HepG2 (cell line): Measurements from ENCODE around the gene LBR. TPM values are rescaled to one million over a fixed set of nuclear protein-coding genes. Genes with fewer than 3 reads are reported as not detected.
A peak's percentile ranks its signal among the peaks of the same experiment; 100 is the strongest.

Source experiments
- ATF7-NPFF ChIP-seq: sonication (generic); formaldehyde crosslinking; IDR thresholded peaks from 2 replicates; pipeline ENCODE4 v1.8.1; 2023; ENCODE audit warnings: mild to moderate bottlenecking, low read depth, missing genetic modification reagents, moderate library complexity
- ATRX ChIP-seq: sonication (generic); formaldehyde crosslinking; IDR thresholded peaks from 2 replicates; pipeline ENCODE4 v1.4.0; 2020; ENCODE audit warnings: missing genetic modification reagents, borderline replicate concordance
- CCAR2 ChIP-seq: fragments of 200-400 bp; formaldehyde crosslinking; optimal IDR thresholded peaks from 2 replicates; pipeline ENCODE3; 2018; ENCODE audit warnings: low read depth, mild to moderate bottlenecking, low read length, moderate library complexity
- ELF4 ChIP-seq: sonication (generic); formaldehyde crosslinking; IDR thresholded peaks from 2 replicates; pipeline ENCODE4 v1.5.0; 2020; ENCODE audit warnings: missing genetic modification reagents, mild to moderate bottlenecking, moderate library complexity, borderline replicate concordance
- ETS1 ChIP-seq: sonication (generic); formaldehyde crosslinking; IDR thresholded peaks from 2 replicates; pipeline ENCODE4 v1.4.0; 2020; ENCODE audit warnings: missing genetic modification reagents
- FOXO1 ChIP-seq: sonication (generic); formaldehyde crosslinking; IDR thresholded peaks from 2 replicates; pipeline ENCODE4 v1.4.0; 2020; ENCODE audit warnings: missing genetic modification reagents
- HMGA1 ChIP-seq: sonication (generic); formaldehyde crosslinking; conservative IDR thresholded peaks from 2 replicates; pipeline ENCODE4 v1.4.0; 2020; ENCODE audit warnings: missing genetic modification reagents
- HNF4G ChIP-seq, 2 experiments: sonication (generic) in 1 of 2; formaldehyde crosslinking in 1 of 2; IDR thresholded peaks; 2 replicates each; pipeline versions ENCODE4 v1.4.0 to v1.6.1; 2011 to 2020; ENCODE audit warnings: borderline replicate concordance in 2 of 2, low read depth in 2 of 2, mild to moderate bottlenecking in 2 of 2, low read length in 1 of 2, missing genetic modification reagents in 1 of 2, moderate library complexity in 1 of 2
- MIER2 ChIP-seq: IDR thresholded peaks from 2 replicates; pipeline ENCODE4 v1.6.1; 2016; ENCODE audit warnings: missing biosample characterization, missing genetic modification reagents
- ZBTB3 ChIP-seq: sonication (generic); formaldehyde crosslinking; IDR thresholded peaks from 2 replicates; pipeline ENCODE4 v1.4.0; 2020; ENCODE audit warnings: low read depth, mild to moderate bottlenecking, moderate library complexity, missing genetic modification reagents, borderline replicate concordance
- ZBTB44 ChIP-seq: sonication (generic); formaldehyde crosslinking; IDR thresholded peaks from 2 replicates; pipeline ENCODE4 v1.4.0; 2020; ENCODE audit warnings: missing genetic modification reagents
- ZNF124 ChIP-seq: sonication (generic); formaldehyde crosslinking; IDR thresholded peaks from 2 replicates; pipeline ENCODE4 v1.4.0; 2020; ENCODE audit warnings: missing genetic modification reagents
- ZNF343 ChIP-seq: sonication (generic); formaldehyde crosslinking; IDR thresholded peaks from 2 replicates; pipeline ENCODE4 v1.4.0; 2020; ENCODE audit warnings: mild to moderate bottlenecking, missing genetic modification reagents
- ZNF383 ChIP-seq: sonication (generic); formaldehyde crosslinking; IDR thresholded peaks from 2 replicates; pipeline ENCODE4 v1.4.0; 2020; ENCODE audit warnings: missing genetic modification reagents, mild to moderate bottlenecking, borderline replicate concordance
- ZNF549 ChIP-seq: sonication (generic); formaldehyde crosslinking; IDR thresholded peaks from 2 replicates; pipeline ENCODE4 v1.5.0; 2020; ENCODE audit warnings: missing genetic modification reagents
- ZNF556 ChIP-seq: sonication (generic); formaldehyde crosslinking; IDR thresholded peaks from 2 replicates; pipeline ENCODE4 v1.4.0; 2020; ENCODE audit warnings: mild to moderate bottlenecking, missing genetic modification reagents, borderline replicate concordance
- ZNF597 ChIP-seq: sonication (generic); formaldehyde crosslinking; IDR thresholded peaks from 2 replicates; pipeline ENCODE4 v1.5.0; 2020; ENCODE audit warnings: missing genetic modification reagents
- ZNF775 ChIP-seq: sonication (generic); formaldehyde crosslinking; IDR thresholded peaks from 2 replicates; pipeline ENCODE4 v1.4.0; 2020; ENCODE audit warnings: missing genetic modification reagents, mild to moderate bottlenecking, moderate library complexity, borderline replicate concordance
- ZNF879 ChIP-seq: sonication (generic); formaldehyde crosslinking; IDR thresholded peaks from 2 replicates; pipeline ENCODE4 v1.8.1; 2023; ENCODE audit warnings: missing genetic modification reagents
- polyA plus RNA-seq, 8 experiments: library from polyadenylated mRNA; depleted of rRNA in 3 of 8; stranded (reverse) in 7 of 8; unstranded in 1 of 8; fragments of >200 nt; fragmentation: Illumina TruSeq in 4 of 8; extraction: Trizol in 4 of 8; gene quantifications; 2 replicates each; pipeline versions ENCODE4 v1.2.1 to v1.2.3, GENCODE V29; 2011 to 2016; ENCODE audit warnings: low read depth in 4 of 8, missing spikeins in 1 of 8, mixed read lengths in 1 of 8; ENCODE audit not compliant: insufficient read depth in 1 of 8
- total RNA-seq, 5 experiments: library from RNA; depleted of rRNA; stranded (reverse); fragments of >200 nt; fragmentation: Illumina TruSeq; extraction: Trizol; gene quantifications; 2 replicates each; pipeline ENCODE4 v1.2.3, GENCODE V29; 2016; ENCODE audit warnings: low read depth in 1 of 5
- TF ChIP-seq, protein P1 (sequence below): sonication (generic); formaldehyde crosslinking; IDR thresholded peaks from 2 replicates; pipeline ENCODE4 v1.8.0; 2022; ENCODE audit warnings: missing genetic modification reagents, mild to moderate bottlenecking, borderline replicate concordance
- TF ChIP-seq, protein P2 (sequence below): sonication (generic); formaldehyde crosslinking; conservative IDR thresholded peaks from 2 replicates; pipeline ENCODE4 v1.4.0; 2020; ENCODE audit warnings: missing genetic modification reagents

The LBR gene
- total and polyA plus RNA-seq, 2 of the 13 experiments (the other 11 are each of a cell fraction or from before 2014, with no cell fraction given), result 38.9 to 76.7 TPM

- TF ChIP-seq ATF7-NPFF (CRISPR knock-in tag) (peak; percentile 80; the same call in 1 of the 2 replicates), ZNF383 (CRISPR knock-in tag) (peak; percentile 93; the same call in 1 of the 2 replicates), HNF4G (IDR thresholded peaks at IDR 0.05; ENCODE audit: borderline replicate concordance, low read depth, low read length) (no peak), HNF4G (CRISPR knock-in tag; IDR thresholded peaks at IDR 0.05; ENCODE audit: borderline replicate concordance, low read depth) (no peak; the same call in 1 of the 2 replicates), ZNF597 (CRISPR knock-in tag) (no peak), ZBTB3 (CRISPR knock-in tag) (no peak), FOXO1 (CRISPR knock-in tag) (peak; percentile 47), CCAR2 (no peak), ETS1 (no peak), MIER2 (no peak), ATRX (CRISPR knock-in tag) (no peak), HMGA1 (CRISPR knock-in tag) (no peak), ZNF775 (CRISPR knock-in tag) (no peak), ZBTB44 (CRISPR knock-in tag) (no peak), ZNF556 (CRISPR knock-in tag) (peak; percentile 78; the same call in 1 of the 2 replicates), ZNF549 (CRISPR knock-in tag) (no peak), ZNF879 (no peak), ZNF124 (CRISPR knock-in tag) (no peak; the same call in 1 of the 2 replicates), ELF4 (CRISPR knock-in tag) (no peak), ZNF343 (no peak)
- TF ChIP-seq, protein P1, sequence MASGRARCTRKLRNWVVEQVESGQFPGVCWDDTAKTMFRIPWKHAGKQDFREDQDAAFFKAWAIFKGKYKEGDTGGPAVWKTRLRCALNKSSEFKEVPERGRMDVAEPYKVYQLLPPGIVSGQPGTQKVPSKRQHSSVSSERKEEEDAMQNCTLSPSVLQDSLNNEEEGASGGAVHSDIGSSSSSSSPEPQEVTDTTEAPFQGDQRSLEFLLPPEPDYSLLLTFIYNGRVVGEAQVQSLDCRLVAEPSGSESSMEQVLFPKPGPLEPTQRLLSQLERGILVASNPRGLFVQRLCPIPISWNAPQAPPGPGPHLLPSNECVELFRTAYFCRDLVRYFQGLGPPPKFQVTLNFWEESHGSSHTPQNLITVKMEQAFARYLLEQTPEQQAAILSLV (CRISPR knock-in tag), result no peak; the same call in 1 of the 2 replicates
- TF ChIP-seq, protein P2, sequence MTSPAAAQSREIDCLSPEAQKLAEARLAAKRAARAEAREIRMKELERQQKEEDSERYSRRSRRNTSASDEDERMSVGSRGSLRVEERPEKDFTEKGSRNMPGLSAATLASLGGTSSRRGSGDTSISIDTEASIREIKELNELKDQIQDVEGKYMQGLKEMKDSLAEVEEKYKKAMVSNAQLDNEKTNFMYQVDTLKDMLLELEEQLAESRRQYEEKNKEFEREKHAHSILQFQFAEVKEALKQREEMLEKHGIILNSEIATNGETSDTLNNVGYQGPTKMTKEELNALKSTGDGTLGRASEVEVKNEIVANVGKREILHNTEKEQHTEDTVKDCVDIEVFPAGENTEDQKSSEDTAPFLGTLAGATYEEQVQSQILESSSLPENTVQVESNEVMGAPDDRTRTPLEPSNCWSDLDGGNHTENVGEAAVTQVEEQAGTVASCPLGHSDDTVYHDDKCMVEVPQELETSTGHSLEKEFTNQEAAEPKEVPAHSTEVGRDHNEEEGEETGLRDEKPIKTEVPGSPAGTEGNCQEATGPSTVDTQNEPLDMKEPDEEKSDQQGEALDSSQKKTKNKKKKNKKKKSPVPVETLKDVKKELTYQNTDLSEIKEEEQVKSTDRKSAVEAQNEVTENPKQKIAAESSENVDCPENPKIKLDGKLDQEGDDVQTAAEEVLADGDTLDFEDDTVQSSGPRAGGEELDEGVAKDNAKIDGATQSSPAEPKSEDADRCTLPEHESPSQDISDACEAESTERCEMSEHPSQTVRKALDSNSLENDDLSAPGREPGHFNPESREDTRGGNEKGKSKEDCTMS (CRISPR knock-in tag), result no peak
These were observed 47.4 kb upstream of the LBR start (continued) for GRCh38 chr1:225474986-225475820.
